NCI-H1048 (cell line): ENCODE data around the gene NPY.
"Not testable (repeated sequence)": the region's sequence is repeated elsewhere in the genome, so short reads cannot be mapped to it uniquely, and the experiment has no call there.

ENCODE experiments used
- DNase-seq: peaks from one replicate; lab custom pipeline; 2025; lab: John Stamatoyannopoulos, UW

The NPY gene

DNA sequence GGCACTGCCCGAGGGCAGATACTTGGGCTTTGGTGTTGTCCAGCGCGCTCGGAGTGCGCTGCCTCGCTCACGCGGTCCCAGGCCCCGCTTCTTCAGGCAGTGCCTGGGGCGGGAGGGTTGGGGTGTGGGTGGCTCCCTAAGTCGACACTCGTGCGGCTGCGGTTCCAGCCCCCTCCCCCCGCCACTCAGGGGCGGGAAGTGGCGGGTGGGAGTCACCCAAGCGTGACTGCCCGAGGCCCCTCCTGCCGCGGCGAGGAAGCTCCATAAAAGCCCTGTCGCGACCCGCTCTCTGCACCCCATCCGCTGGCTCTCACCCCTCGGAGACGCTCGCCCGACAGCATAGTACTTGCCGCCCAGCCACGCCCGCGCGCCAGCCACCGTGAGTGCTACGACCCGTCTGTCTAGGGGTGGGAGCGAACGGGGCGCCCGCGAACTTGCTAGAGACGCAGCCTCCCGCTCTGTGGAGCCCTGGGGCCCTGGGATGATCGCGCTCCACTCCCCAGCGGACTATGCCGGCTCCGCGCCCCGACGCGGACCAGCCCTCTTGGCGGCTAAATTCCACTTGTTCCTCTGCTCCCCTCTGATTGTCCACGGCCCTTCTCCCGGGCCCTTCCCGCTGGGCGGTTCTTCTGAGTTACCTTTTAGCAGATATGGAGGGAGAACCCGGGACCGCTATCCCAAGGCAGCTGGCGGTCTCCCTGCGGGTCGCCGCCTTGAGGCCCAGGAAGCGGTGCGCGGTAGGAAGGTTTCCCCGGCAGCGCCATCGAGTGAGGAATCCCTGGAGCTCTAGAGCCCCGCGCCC lies at the start of gene NPY:
Gene NPY, plus strand, starts transcription at position 294 of the 802 bp plus-strand sequence. CDS start 1,051 bp downstream, outside the sequence.
- DNase-seq: no peak

DNA sequence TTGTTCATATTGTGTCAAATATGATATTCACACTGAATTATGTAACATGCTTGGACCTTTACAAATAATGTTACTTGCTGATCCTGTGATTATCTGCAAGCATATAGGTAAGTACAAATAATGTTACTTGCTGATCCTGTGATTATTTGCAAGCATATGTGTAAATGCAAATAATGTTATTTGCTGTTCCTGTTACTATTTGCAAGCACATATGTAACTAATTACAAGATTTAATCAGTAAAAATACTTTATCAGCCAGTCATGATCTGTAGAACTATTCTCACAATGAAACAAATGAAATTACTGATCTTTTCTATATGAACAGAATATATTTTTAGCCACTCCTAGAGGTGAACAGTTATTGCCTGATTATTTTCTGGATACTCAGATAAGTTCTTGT lies 44.7 kb upstream of the NPY start:
- no peak for DNase-seq

DNA sequence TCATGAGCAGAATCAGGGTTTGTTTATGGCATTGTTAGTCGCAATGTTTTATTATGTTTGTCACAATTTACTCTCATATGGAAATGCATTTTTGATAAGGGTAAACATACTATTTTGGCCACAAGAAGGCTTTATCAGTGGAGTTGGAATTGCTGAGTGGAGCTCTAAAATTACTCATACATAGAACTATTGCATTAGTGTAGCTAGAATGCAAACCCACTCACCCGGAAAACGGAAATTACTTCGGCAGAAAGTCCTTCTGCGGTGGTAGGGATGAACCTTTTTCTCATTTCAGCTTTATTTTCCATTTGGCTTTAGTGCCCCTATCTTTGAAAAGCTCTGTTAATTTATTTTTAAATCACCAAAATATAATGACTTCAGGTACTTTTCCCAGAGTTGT lies 42.8 kb upstream of the NPY start:
- DNase-seq: no peak

DNA sequence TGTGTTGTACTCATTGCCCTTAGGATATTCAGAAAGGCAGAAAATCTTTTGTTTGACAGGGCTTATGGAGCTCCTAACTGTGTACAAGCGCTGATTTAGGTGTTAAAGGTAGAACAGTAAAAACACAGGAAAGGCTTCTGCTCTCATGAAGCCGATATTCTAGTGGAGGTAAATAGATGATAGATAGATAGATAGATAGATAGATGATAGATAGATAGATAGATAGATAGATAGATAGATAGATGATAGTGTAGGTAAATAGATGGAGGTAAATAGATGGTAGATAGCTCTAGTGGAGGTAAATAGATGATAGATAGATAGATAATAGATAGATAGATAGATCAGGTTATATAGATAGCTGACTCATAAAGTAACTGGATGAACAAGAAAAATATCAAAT lies 39.4 kb upstream of the NPY start:
- DNase-seq: no peak

DNA sequence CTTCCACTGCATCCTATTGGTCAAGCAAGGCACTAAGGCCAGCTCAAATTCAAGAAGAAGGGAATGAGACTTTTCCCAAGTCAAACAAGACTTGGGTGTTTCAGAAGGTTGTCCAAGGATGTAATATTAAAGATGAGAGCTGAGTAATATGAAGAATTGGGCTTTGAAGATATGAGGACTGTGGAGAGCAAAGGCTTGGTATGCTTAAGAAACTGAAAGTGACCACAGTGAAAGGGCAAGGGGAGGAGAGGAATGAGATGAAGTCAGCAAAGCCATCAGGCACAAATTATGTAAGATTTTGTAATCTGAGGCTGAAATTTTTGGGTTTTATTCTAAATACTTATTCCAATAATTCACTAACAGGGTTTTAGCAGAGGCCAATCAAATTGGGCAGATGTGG lies 38.6 kb upstream of the NPY start:
- no peak for DNase-seq

DNA sequence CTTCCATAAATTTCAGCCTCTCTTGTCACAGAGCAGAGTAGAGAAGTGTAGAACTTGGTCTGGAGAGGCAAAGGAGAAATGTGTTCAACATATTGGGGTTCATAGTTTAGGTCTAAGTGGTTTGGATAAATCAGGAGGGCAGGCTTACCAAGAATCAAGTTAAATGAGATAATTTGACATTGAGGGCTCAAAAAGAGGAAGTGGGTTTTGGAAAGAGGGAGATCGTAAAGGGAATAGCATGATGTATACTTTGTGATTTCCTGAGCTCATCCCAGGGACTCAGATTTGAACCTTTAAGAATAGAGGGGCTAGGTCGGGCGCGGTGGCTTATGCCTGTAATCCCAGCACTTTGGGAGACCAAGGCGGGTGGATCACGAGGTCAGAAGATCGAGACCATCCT lies 34.7 kb upstream of the NPY start:
- DNase-seq: no peak

DNA sequence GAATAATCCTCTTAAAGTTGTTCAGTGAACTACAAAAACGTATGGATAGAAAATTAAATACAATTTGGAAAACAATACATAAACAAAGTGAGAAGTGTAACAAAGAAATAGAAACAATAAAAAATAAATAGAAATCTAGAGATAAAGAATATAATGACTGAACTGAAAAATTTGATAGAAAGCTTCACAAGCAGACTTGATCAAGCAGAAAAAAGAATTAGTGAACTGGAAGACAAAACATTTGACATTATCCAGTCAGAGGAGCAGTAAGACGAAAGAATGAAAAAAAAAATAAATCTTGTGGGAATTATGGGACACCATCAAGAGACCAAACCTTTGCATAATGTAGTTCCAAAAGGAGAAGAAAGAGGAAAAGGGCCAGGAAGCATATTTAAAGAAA lies 32.4 kb upstream of the NPY start:
- DNase-seq: no peak

DNA sequence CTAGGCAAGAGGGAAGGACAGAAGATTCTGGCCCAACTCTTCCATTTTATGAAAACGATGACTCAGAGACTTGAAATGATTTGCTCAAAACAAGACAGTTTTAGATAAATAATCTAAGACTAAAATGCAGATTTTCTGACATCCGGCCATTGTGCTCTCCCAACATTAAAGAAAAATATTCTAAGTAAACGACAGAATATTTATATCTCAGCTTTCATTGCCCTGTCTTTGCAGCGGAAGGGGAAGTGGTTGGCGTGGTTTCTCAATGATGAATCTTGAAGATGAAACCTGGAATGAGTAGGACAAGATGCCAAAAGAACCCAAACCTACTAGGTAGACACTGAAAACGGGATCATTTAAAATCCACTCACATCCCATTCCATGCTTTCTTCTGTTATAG lies 28.9 kb upstream of the NPY start:
- no peak for DNase-seq

DNA sequence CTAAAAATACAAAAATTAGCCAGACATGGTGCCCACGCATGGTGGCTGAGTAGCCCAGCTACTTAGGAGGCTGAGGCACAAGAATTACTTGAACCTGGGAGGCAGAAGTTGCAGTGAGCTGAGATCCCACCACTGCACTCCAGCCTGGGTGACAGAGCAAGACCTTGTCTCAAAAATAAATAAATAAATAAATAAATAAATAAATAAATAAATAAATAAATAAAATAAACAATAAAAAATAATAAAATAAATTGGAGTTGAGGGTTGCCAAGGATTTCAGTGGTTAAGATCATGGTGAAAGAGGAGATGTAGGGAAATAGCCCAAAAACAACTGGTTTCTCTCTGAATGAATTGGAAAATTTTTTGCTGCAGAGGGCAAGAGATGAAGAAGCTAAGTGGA lies 25.7 kb upstream of the NPY start:
- DNase-seq: not testable (repeated sequence)

DNA sequence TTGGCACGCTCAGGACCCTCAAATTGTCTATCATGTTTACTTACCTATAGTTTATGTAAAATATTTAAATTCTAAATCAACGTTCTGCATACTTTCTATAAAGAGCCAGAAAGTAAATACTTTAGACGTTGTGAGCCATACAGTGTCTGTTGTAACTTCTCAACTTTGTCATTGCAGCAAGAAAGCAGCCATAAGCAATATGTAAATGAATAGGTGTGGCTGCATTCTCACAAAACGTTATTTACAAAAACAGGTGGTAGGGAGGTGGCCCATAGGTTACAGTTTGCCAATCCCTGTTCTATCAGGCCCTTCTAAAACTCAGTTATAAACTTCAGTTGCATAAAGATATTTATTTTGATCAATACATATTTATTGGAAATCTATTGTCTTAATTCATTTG lies 12.1 kb upstream of the NPY start:
- DNase-seq: no peak

DNA sequence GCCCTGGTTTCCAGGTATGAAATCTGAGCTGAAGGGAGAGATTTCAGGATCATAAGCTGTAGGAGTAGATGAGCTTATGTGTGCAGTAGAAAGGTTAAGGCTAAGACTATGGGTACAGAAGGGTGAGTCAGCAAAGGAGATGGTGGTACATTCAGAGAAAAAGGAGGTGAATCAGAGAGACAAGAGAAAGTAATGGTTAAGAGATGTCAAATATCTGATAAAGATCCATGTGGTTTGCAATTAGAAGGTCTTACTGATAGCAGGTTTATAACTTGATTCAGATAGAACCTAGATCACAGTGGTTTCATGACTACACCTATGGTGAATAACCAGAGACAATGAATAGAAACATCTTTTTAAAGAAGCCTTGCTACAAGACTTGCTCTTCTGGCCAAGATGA lies 4.5 kb upstream of the NPY start:
- DNase-seq: no peak

DNA sequence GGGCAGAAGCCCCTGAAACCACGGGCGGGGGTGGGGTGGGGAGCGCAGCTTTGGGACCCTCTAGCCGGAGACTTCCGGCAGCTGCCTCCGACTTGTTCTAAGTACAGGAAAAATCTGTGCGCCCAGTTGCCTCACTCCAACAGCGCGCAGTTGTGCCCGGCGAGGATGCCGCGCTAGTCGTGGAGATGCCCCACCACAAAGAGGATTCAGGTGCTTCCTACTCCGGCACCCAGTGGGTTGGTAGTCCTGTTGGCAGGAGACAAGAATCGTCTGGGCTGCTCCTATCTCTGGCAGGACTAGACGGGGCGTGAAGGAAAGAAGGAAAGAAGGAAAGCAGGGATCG lies 465 bp upstream of the NPY start:
- DNase-seq: no peak

DNA sequence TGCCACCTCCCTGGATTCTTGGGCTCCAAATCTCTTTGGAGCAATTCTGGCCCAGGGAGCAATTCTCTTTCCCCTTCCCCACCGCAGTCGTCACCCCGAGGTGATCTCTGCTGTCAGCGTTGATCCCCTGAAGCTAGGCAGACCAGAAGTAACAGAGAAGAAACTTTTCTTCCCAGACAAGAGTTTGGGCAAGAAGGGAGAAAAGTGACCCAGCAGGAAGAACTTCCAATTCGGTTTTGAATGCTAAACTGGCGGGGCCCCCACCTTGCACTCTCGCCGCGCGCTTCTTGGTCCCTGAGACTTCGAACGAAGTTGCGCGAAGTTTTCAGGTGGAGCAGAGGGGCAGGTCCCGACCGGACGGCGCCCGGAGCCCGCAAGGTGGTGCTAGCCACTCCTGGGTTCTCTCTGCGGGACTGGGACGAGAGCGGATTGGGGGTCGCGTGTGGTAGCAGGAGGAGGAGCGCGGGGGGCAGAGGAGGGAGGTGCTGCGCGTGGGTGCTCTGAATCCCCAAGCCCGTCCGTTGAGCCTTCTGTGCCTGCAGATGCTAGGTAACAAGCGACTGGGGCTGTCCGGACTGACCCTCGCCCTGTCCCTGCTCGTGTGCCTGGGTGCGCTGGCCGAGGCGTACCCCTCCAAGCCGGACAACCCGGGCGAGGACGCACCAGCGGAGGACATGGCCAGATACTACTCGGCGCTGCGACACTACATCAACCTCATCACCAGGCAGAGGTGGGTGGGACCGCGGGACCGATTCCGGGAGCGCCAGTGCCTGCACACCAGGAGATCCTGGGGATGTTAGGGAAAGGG lies 913 bp downstream of the NPY start:
- no peak for DNase-seq

DNA sequence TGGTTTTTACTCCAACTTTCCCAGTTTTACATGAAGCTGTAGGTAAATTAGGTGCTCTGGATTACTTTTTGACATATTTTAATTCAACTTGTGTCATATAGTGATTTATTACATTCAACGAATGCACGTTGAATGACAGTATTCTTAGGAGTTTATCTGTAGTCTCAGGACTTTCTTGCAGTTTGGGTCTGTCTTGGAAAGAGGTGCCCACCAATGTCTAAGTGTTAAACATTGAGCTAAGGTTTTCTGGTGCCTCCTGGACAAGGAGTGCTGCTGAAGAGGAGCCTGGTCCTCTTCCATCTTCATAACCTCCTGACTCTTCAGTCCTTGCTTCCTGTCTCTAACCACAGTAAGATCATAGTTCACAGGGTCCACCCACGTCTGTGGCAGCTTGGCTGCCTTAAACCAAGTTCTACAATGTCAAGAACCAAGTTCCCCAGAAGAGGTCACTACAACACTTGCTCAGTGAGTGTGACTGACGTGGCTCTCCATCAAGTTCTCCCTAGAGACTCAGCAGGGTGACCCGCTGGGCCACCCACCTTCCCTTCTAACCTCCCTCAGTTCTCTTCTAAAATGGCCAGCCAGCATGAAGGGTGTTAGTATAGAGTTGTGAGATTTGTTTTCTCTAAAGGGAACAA lies 6.1 kb downstream of the NPY start:
- DNase-seq: no peak

DNA sequence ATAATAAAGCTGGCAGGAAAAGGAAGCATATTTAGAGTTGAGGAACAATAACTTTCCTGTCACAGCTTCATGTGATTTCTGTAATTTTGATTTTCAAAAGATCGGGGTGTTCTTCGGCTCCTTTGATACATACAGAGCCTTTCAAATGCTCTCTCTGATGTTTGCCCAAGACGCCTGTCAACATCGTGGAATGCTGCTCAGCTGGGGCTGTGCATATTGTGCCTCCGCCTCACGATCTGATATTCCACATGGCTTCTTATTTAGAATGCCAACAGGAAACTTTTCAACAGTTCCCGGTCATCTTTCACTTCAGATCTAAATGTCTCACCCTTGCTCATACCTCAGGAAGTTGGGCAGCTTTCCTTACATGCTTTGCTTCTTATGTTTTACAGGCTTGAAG lies 7.3 kb downstream of the NPY start:
- no peak for DNase-seq

DNA sequence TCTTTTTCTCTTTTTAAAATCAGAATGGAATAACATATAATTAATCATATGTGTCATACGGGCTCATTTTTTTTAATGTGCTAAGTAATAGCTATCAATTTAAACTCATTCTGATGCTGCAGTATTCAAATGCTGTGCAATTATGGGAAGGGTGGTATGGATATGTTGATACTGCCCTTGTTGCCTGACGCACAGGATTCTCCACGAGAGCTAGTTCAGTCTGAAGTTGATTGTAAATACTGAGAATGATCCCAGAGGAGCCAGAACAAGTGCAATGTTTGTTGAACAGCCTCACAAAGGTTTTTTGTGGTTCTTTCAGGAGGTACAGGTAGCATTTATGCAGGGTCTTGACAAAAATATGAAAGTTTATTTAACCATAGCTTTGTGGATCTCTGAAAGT lies 13.4 kb downstream of the NPY start:
- DNase-seq: no peak

DNA sequence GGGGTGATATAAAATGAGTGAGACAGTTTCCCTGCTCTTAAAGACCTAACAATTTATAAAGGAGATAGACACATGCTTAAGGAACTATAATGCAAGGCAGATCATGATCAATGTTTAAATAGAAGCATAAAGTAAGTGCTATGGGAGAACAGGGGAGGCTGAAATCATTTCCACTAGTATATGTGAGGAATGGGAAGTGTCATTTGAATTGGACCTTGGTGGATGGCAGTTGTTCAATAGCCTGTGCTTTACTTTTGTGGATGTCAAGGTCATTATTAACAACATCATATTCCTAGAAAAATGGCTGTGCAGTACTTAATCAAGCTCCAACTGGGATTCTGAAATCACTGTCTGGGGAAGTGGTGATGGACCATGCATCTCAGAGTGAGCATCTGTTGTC lies 14.7 kb downstream of the NPY start:
- no peak for DNase-seq

DNA sequence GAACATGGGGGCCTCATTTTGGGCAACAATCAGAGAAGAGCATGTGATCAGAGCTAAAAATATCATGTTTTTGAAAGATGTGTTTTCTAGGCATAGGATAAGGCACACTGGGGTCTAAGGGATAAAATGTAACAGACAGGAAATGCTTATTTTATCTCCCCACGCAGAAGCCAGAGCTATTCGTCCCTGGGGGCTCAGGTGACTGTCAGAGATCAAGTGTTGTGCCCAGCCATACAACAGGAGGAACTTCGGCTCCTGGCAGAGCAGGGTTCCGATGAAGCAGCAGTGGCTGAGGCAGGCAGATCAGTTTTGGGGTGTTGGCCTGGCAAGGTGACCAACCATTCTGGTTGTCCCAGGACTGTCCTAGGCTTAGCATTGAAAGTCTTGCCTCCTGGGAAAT lies 15.2 kb downstream of the NPY start:
- no peak for DNase-seq

DNA sequence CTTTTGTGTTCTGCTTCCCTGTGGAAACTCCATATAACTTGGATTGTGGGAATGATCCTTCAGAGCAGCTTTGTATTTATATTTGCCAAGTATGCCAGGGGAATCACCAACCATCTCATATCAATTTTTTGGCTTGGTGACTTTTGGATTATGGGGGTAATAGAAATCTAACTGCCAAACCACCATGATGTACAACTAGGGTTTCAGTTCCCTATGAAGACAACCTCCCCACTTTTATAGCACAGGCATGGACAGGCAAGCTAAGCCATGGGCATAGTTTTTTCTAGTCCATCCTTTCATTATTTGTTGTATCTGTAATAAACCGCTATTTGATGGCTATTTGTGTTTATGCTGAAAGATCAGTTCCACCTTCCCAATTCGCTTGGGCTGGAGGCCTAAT lies 17.7 kb downstream of the NPY start:
- no peak for DNase-seq

DNA sequence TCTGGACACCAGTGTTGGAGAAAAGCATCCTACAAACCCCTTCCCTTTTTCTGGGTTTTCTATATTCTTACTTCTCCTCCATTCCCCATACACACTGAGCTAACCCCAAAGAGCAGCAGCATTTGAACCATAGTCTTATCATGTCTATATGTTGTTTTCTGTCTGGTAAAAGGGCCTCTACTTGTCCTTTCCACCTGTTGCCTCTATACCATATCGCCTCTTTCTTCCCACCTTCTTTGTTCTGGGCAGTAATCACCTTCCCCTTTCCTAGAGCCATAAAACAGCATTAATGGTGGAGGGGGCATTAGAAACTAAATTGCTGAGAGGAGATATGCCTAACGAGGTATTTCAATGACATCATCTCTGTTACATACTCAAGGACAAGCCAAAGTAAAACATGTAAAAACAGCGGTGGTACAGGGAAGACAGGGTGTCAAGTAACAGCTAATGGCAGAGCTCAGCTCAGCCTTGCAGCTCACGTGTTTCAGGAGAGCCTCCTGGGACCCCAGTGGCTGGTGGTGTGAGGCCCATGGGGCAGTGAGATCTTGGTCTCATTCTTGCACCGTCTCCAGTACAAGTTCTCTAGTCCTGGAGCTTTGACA lies 20.6 kb downstream of the NPY start:
- DNase-seq: no peak

DNA sequence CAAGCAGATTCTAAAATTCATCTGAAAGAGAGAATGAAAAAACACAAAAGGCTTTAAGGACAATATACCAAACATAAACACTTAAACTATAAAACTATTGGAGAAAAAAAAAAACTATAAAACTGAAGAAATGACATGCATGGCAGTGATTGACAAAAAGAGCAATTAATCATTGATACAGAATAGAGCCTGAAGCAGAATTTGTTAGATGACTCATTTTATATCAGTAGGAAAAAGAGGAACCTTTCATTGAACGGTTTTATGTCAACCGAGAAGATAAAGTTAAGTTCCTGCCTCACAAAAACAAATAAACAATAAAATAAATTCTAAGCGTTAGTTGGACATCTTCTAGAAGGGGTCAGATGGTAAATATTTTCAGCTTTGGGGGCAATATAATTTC lies 23.3 kb downstream of the NPY start:
- DNase-seq: no peak

DNA sequence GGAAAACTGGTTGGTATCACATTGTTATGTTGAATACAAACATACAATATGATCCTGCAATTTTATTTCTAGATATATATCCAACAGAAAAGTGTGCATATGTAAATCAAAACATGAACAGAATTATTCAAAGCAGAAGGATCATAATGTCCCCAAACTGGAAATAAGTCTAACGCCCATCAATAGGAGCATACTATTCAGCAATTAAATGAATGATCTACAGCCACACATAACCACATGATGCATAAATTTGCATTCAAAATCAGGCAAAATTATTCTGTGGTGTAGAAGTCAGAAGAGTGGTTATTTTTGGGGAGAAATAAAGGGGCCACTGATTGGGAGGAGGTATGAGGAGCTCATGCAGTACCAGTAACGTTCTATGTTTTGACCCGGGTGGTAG lies 28.6 kb downstream of the NPY start:
- no peak for DNase-seq

DNA sequence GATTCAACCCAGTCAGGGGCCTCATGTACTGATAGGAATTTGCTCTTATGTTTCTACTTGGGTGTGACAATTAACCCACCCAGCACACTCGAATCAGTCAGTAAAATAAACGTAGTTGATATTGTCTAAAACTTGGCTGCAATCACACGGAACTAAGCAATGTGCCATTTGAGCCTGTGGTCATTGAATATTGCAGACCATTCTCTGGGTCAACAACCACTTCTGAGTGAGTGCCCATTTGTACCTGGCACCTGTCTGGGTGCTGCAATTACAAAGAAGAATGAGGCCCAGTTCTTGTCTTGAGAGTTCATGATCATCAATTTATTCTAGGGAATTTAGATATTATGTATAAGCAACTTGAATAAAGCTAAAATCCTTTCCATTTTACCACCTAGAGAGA lies 29.8 kb downstream of the NPY start:
- DNase-seq: no peak
